ENCODE results near the gene ERC2.

DNA sequence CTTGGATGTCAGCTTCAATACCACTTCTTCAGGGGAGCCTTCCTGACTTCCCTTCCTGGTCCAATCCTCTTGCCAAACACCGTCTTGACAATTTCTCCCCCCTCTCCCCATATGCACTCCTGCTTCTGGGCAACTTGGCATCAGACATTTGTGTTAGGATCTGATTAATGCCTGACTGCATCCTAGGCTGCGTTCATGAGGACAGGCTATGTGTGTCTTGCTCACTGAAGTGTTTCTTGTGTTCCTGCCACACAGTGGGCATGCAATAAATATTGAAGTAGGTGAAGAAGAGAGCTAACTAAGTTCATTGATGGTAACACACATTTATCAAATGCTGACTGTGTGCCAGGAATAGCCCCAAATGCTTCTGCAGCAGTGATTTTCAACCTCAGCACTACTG is 944.8 kb downstream of the ERC2 start:
- TF ChIP-seq, protein P1, sequence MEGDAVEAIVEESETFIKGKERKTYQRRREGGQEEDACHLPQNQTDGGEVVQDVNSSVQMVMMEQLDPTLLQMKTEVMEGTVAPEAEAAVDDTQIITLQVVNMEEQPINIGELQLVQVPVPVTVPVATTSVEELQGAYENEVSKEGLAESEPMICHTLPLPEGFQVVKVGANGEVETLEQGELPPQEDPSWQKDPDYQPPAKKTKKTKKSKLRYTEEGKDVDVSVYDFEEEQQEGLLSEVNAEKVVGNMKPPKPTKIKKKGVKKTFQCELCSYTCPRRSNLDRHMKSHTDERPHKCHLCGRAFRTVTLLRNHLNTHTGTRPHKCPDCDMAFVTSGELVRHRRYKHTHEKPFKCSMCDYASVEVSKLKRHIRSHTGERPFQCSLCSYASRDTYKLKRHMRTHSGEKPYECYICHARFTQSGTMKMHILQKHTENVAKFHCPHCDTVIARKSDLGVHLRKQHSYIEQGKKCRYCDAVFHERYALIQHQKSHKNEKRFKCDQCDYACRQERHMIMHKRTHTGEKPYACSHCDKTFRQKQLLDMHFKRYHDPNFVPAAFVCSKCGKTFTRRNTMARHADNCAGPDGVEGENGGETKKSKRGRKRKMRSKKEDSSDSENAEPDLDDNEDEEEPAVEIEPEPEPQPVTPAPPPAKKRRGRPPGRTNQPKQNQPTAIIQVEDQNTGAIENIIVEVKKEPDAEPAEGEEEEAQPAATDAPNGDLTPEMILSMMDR (IDR thresholded peaks at IDR 0.05; ENCODE audit: low read length), result no peak
- TF ChIP-seq EZH2 (IDR thresholded peaks at IDR 0.05; ENCODE audit: borderline replicate concordance, low read length), result no peak
